HFF-Myc (cell line): ENCODE results near the gene SH3BGRL2.

Experiments
- DNase-seq: peaks from one replicate; pipeline ENCODE4 v3.0.0-alpha.2; 2011; ENCODE audit warnings: low read depth; ENCODE audit errors: extremely low read depth
- H3K4me3 ChIP-seq: replicated peaks from 2 replicates; pipeline ENCODE4 v1.5.1; 2011; ENCODE audit warnings: low read depth, mild to moderate bottlenecking, control low read depth, low read length
- TF ChIP-seq, protein P1 (sequence below): IDR thresholded peaks from 2 replicates; pipeline ENCODE4 v1.5.1; 2012; ENCODE audit warnings: mild to moderate bottlenecking, low read depth, low read length, control low read depth; ENCODE audit errors: missing control alignments

SH3BGRL2 gene

DNA sequence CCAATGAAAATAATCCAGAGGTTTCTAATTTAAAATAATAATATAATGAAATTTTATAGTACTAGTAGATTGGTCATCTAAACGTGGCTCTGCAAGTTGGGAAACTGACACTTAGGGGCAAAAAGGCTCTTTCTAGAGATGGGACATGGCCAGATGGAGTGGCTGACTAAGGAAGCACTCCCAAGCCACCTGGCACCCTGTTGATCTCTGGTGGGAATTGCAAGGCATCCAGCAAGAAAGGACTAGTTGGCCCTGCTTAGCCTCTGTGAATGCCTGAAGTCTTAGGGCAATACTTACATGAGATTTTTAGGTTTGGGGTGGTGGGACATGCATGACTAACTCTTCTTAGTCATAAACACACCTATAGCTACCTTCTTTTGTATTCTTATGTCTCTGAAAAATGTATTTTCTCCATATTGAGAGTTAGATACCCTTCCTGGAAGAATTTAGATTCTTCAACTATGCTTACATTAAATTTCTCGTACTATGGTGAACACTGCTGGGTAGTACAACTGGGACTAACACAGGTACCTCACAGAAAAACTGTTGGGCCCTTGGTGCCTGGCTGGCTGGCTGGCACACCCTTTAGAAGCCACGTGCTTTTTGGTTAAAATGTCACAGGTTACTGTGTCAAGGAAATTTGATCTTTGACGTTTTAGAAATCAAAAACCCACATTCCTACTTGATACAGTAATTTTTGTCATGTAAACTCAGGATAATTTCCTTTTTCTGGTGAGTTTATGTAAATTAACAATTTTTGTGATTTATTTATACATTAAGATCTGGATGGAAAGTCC lies 25.0 kb upstream of the SH3BGRL2 start:
- TF ChIP-seq, protein P1, sequence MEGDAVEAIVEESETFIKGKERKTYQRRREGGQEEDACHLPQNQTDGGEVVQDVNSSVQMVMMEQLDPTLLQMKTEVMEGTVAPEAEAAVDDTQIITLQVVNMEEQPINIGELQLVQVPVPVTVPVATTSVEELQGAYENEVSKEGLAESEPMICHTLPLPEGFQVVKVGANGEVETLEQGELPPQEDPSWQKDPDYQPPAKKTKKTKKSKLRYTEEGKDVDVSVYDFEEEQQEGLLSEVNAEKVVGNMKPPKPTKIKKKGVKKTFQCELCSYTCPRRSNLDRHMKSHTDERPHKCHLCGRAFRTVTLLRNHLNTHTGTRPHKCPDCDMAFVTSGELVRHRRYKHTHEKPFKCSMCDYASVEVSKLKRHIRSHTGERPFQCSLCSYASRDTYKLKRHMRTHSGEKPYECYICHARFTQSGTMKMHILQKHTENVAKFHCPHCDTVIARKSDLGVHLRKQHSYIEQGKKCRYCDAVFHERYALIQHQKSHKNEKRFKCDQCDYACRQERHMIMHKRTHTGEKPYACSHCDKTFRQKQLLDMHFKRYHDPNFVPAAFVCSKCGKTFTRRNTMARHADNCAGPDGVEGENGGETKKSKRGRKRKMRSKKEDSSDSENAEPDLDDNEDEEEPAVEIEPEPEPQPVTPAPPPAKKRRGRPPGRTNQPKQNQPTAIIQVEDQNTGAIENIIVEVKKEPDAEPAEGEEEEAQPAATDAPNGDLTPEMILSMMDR: no peak
- H3K4me3 ChIP-seq: no peak overlapping the region
- DNase-seq: no peak

DNA sequence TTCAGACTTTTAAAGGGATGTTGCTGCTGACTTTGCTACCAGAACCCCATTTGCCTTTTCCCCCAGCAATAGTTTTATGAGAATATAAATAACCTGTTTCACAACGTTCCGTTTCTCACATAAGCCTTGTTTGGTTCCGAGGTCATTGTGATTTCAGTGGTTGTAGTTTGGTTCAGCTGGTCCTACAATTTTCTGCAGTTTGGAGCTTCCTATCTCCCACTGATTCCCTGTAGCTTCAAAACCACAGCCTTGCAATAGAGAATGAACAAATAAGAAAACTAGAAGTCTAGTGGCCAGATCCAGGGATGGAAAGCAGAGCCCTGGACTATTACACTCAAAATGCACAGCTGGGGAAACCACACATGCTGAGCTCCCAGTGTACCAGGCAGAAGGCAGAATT lies 24.1 kb upstream of the SH3BGRL2 start:
- TF ChIP-seq, protein P1: no peak
- no peak for DNase-seq
- H3K4me3 ChIP-seq: no peak overlapping the region

DNA sequence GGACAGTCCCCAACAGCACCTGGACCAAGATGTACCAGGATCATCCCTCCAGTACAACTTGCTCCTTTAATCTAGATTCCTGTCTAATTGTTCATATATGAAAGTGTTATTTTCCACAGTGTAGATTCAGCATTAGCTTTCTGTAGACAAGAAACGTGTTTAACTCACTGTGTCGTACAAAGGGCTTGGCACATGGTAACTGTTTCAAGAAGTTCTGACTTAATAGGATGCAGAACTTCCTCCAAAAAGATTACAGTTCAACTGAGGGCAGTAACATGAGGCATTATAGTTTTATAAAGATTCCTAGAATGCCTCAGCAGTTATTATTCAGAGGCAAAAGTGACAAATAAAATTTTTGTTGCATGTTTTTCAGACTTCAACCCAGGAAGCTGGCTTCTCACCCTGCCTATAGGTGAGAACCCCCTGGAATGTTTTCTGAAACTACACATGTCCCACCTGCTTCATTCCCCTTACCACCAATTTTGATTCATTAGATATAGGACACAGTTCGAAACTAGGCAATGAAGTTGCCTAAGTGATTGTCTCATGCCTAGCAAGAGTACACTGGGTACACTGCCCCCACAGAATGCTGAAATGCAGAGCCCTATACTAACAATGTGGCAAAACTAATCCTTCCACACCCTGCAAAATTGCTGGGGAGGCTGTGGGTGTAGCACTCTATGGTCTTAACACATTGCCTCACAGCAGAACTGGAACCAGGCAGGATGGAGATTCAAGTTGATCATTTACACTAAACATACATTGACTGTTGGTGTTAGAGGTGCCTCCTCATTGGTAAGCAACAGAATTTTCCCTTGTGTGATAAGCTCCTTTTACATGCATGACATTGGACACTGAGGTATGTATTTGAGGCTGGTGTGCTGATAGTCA lies 22.6 kb upstream of the SH3BGRL2 start:
- TF ChIP-seq, protein P1: no peak
- no peak for DNase-seq
- no peak overlapping the region for H3K4me3 ChIP-seq

DNA sequence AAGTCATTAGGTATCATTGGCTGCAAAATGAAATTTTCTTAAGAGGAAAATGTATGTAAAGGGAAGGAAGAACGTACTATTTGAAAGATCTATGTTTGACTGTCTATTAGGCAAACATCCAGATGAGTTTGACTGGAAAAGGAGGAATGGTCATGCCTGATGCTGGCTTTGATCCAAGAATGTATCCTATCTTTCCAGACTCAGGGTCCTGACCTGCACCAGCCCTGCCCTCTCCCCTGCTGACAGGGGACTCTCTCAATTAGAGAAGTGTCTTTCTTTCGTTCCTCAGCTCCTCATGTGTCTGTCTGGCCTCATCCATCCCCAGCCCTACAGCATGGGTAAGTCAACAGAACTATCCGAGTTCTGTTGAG lies 21.9 kb upstream of the SH3BGRL2 start:
- TF ChIP-seq, protein P1: no peak
- no peak for DNase-seq
- no peak overlapping the region for H3K4me3 ChIP-seq

DNA sequence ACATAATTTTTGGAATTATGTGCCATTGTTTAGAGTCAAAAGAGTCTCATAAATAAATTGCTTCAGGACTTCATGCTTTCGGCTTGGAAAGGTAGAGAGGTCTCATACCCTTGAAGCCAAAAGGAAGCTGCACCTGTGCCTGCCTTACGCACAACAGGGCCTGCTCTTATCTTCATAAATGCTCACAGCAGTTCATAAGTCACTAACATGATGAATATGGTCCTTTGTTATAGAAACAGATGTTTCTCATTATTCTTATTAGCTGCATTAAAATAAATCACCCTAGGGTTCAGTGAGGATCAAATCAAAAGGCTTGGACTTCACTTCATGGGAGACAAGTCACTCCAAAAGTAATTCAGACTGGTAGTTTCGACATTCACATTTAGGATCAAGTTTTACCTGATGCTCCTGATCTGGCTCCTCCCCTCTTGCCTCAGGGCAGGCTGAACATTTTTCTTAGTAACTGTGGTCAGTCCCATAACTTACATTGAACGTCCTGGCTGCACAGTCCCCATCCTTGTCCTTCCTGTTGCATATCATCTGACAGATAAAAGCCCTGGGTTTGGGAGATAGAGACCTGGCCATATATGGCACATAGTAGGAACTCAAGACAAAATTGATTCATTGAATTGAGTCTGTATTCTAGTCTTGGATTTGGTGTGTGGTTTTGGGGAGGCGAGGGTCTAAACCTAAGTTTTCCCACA lies 20.7 kb upstream of the SH3BGRL2 start:
- no peak for DNase-seq
- TF ChIP-seq, protein P1: no peak

DNA sequence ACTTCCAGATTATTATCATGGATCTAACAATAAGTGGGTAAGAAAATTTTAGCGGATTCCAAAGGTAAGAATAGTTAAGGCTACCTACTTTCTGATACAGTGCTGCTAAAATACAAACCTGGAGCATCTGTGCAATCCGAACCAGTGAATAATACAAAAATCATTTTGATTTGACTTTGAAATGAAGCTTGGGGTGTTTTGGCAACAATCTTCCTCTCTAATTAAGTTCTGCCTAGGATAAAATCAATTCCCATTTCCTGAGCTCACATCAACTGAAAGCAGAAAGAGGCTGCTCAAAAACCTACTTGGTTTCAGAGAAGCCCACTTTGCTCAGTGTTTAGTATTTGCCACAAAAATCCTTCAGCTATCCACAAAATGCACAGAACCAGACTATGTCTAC lies 18.7 kb upstream of the SH3BGRL2 start:
- DNase-seq: no peak
- TF ChIP-seq, protein P1: no peak
- H3K4me3 ChIP-seq: no peak overlapping the region

More for the DNA sequence above, 20.7 kb upstream of the SH3BGRL2 start:
- no peak overlapping the region for H3K4me3 ChIP-seq
